ENCODE data around the gene DOCK4.

The DOCK4 gene

GRCh38 chr7:112185005-112185834 is 21.0 kb downstream of the DOCK4 start:
- no peaks in the 10 kb centered on the region for H3K27me3 ChIP-seq
- TF ChIP-seq, protein P1, sequence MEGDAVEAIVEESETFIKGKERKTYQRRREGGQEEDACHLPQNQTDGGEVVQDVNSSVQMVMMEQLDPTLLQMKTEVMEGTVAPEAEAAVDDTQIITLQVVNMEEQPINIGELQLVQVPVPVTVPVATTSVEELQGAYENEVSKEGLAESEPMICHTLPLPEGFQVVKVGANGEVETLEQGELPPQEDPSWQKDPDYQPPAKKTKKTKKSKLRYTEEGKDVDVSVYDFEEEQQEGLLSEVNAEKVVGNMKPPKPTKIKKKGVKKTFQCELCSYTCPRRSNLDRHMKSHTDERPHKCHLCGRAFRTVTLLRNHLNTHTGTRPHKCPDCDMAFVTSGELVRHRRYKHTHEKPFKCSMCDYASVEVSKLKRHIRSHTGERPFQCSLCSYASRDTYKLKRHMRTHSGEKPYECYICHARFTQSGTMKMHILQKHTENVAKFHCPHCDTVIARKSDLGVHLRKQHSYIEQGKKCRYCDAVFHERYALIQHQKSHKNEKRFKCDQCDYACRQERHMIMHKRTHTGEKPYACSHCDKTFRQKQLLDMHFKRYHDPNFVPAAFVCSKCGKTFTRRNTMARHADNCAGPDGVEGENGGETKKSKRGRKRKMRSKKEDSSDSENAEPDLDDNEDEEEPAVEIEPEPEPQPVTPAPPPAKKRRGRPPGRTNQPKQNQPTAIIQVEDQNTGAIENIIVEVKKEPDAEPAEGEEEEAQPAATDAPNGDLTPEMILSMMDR (IDR thresholded peaks at IDR 0.05; ENCODE audit: low read depth, low read length) = no peak
- peaks cover 7% of the 10 kb centered on the region for H3K4me1 ChIP-seq

DNA sequence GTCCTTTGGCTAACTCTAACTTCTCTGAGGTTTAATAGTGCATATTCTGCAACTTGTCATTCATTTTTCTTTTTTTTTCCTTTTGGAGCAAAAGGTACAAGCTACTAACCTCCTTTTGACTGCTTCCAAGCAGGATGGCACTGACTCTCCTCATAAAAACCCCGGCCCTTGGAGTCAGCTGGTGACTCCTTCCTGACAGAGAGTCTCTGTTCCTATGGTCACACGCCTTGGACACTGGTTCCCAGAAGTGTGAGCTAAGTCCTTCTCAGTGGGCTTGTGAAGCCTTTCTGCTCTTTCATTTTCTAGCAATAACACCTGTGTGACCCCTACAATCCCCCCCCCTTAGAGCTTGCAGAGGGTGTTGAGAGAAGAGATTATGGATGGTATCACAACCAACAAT is 21.7 kb downstream of the DOCK4 start:
- no peaks in the 10 kb centered on the region for H3K9me3 ChIP-seq
- H3K4me1 ChIP-seq = peaks cover 7% of the 10 kb centered on the region
- no peaks in the 10 kb centered on the region for H3K27me3 ChIP-seq
- H3K4me3 ChIP-seq (ENCODE audit: low read depth, low read length) = no peak overlapping the region
- no peak for DNase-seq
- TF ChIP-seq, protein P1 (IDR thresholded peaks at IDR 0.05; ENCODE audit: low read depth, low read length) = no peak
- H3K36me3 ChIP-seq = no peaks in the 10 kb centered on the region

More at GRCh38 chr7:112185005-112185834, 21.0 kb downstream of the DOCK4 start:
- Histone ChIP-seq H3K4me3 (ENCODE audit: low read depth, low read length) (no peak overlapping the region), H3K9me3 (no peaks in the 10 kb centered on the region), H3K36me3 (no peaks in the 10 kb centered on the region)
- no peak for DNase-seq

DNA sequence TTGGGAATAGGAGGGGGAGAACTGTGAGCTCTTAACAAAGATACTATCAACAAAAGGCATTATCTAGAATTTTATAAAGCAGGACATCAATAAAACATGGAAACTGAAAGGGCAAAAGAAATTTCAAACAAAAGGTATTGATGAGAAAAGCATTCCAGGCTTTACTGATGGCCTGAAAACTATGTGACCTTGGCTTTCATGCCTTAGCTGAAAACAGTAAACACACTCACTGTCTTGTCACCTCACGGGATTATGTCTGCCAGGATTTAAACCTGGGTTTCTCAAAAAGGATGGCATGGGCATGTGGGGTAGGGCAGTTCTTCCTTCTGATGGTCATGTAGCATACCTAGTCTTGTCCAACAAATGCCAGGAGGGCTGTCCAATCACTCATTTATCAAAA is 22.9 kb downstream of the DOCK4 start:
- TF ChIP-seq, protein P1 (IDR thresholded peaks at IDR 0.05; ENCODE audit: low read depth, low read length) = no peak
- H3K4me1 ChIP-seq = peaks cover 7% of the 10 kb centered on the region
- H3K36me3 ChIP-seq = no peaks in the 10 kb centered on the region
- DNase-seq = no peak
- no peaks in the 10 kb centered on the region for H3K27me3 ChIP-seq
- no peak overlapping the region for H3K4me3 ChIP-seq (ENCODE audit: low read depth, low read length)
- no peaks in the 10 kb centered on the region for H3K9me3 ChIP-seq

DNA sequence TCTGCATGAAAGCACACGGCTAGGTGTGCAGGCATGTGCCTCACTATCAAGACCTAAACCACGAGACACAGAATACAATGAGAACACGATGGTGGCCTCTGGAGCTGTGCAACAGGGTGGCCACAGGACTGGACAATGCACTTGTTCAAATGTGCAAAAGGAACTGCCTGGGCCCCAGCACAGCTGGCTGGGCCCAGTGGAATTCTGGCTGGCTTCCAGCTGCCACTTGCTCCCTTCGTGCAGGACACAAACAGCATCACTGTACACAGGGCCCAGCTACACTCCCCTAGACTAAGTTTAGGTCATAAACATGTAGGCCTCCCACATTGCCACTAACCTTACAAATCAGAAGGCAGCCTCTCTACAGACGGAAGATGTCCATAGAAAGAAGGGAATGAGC is 23.4 kb downstream of the DOCK4 start:
- TF ChIP-seq, protein P1 (IDR thresholded peaks at IDR 0.05; ENCODE audit: low read depth, low read length) = no peak
- Histone ChIP-seq H3K4me1 (peaks cover 7% of the 10 kb centered on the region), H3K36me3 (no peaks in the 10 kb centered on the region), H3K27me3 (no peaks in the 10 kb centered on the region), H3K9me3 (no peaks in the 10 kb centered on the region), H3K4me3 (ENCODE audit: low read depth, low read length) (no peak overlapping the region)
- peak; percentile 43 for DNase-seq

DNA sequence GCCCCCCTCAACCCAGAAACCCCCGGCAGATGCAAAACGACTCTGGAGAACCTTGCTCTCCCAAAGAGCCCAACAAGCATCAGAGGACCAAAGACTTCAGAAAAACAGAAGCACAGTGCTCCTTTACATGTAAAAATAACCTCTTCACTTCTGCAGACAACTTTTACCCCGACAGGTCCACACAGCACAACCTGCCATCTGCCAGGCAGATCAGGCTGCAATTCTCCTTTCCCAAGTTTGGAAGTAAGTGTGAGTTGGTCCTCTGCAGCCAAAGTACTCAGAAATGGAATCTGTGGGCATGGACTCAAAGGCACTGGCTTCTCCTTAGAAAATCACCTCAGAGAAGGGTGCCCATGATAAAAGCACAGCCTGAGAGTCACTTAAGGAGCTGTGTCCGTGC is 26.0 kb downstream of the DOCK4 start:
- TF ChIP-seq, protein P1 (IDR thresholded peaks at IDR 0.05; ENCODE audit: low read depth, low read length) = no peak
- no peaks in the 10 kb centered on the region for H3K36me3 ChIP-seq
- no peaks in the 10 kb centered on the region for H3K9me3 ChIP-seq
- H3K27me3 ChIP-seq = no peaks in the 10 kb centered on the region
- no peak for DNase-seq
- H3K4me1 ChIP-seq = peaks cover 2% of the 10 kb centered on the region; the same call in 1 of the 2 replicates
- H3K4me3 ChIP-seq (ENCODE audit: low read depth, low read length) = no peak overlapping the region

DNA sequence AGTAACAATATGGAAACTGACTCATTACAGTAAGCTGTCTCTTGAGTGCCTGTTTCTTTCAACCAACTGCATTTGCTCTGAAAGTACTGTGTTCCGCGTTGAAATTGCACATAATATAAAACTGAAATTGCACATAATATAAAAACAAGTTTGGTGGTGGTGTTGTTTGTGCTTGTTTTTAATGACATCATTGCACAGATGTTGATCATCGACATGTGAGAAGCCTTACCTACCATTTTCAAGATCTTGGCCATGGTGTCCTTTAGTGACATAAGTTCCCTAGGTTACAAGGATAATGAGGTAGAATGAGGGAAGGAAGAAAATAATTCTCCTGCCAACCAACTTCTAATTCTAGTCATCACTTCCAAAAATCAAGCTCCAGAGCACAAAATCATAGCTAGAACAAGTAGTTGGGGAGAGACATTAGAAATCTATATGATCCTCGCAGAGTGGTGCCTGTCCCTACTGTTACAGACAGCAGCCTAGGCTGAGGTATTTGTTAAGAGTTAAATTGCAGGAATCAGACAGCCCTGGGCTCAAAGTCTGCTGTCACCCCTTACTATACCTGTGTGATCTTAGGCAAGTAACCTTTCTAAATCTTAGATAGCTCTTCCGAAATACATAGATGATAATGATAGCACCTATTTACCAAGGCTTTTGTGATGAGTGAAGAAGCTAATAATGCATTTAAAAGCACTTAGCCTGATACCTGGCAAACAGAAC is 29.3 kb downstream of the DOCK4 start:
- Histone ChIP-seq H3K9me3 (no peaks in the 10 kb centered on the region), H3K36me3 (no peaks in the 10 kb centered on the region), H3K4me1 (peaks cover 13% of the 10 kb centered on the region), H3K27me3 (no peaks in the 10 kb centered on the region), H3K4me3 (ENCODE audit: low read depth, low read length) (no peak overlapping the region)
- DNase-seq = no peak
- TF ChIP-seq, protein P1 (IDR thresholded peaks at IDR 0.05; ENCODE audit: low read depth, low read length) = no peak

All from BE2C (cell line).